ENCODE results near the gene FRMD3.

DNA sequence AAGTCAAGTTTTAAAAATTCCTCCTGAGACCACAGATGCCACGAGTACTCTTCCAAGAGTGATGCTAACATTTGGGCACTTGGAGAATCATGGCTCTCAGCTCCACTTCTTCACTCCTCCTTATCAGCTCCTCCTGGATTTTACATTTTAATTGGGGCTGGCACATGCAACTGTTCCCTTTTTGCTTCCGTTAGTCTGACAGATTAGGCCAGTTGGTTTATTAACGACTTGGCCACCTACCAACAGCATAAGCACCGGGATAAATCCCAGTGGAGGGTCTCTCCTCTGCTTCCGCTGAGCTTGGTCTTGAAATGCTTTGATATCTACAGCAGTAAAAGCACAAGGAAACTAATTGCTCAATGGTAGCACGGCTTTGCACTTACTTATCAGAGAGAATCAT lies 340.6 kb downstream of the FRMD3 start:
- TF ChIP-seq, protein P1, sequence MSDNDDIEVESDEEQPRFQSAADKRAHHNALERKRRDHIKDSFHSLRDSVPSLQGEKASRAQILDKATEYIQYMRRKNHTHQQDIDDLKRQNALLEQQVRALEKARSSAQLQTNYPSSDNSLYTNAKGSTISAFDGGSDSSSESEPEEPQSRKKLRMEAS (IDR thresholded peaks at IDR 0.05), result no peak
- TF ChIP-seq RAD21 (IDR thresholded peaks at IDR 0.05; ENCODE audit: low read depth) (no peak), CREB1 (IDR thresholded peaks at IDR 0.05; ENCODE audit: low read depth) (no peak), EP300 (IDR thresholded peaks at IDR 0.05; ENCODE audit: borderline replicate concordance) (no peak), TEAD4 (IDR thresholded peaks at IDR 0.05) (no peak), TAF1 (IDR thresholded peaks at IDR 0.05; ENCODE audit: low read depth) (no peak), YY1 (IDR thresholded peaks at IDR 0.05; ENCODE audit: low read depth) (no peak), EGR1 (IDR thresholded peaks at IDR 0.05) (no peak), CEBPB (IDR thresholded peaks at IDR 0.05) (no peak)
- TF ChIP-seq, protein P2, sequence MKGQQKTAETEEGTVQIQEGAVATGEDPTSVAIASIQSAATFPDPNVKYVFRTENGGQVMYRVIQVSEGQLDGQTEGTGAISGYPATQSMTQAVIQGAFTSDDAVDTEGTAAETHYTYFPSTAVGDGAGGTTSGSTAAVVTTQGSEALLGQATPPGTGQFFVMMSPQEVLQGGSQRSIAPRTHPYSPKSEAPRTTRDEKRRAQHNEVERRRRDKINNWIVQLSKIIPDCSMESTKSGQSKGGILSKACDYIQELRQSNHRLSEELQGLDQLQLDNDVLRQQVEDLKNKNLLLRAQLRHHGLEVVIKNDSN (IDR thresholded peaks at IDR 0.05), result no peak
- TF ChIP-seq, protein P3, sequence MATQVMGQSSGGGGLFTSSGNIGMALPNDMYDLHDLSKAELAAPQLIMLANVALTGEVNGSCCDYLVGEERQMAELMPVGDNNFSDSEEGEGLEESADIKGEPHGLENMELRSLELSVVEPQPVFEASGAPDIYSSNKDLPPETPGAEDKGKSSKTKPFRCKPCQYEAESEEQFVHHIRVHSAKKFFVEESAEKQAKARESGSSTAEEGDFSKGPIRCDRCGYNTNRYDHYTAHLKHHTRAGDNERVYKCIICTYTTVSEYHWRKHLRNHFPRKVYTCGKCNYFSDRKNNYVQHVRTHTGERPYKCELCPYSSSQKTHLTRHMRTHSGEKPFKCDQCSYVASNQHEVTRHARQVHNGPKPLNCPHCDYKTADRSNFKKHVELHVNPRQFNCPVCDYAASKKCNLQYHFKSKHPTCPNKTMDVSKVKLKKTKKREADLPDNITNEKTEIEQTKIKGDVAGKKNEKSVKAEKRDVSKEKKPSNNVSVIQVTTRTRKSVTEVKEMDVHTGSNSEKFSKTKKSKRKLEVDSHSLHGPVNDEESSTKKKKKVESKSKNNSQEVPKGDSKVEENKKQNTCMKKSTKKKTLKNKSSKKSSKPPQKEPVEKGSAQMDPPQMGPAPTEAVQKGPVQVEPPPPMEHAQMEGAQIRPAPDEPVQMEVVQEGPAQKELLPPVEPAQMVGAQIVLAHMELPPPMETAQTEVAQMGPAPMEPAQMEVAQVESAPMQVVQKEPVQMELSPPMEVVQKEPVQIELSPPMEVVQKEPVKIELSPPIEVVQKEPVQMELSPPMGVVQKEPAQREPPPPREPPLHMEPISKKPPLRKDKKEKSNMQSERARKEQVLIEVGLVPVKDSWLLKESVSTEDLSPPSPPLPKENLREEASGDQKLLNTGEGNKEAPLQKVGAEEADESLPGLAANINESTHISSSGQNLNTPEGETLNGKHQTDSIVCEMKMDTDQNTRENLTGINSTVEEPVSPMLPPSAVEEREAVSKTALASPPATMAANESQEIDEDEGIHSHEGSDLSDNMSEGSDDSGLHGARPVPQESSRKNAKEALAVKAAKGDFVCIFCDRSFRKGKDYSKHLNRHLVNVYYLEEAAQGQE (IDR thresholded peaks at IDR 0.05; ENCODE audit: low read depth), result no peak
